ENCODE data around the gene CEP170B.

- TF ChIP-seq YY1 (IDR thresholded peaks at IDR 0.05; ENCODE audit: insufficient read depth, insufficient read length) (no peak), SUZ12 (IDR thresholded peaks at IDR 0.05; ENCODE audit: extremely low read depth, insufficient read depth, insufficient read length) (no peak), ZNF274 (IDR thresholded peaks at IDR 0.05; ENCODE audit: low read depth, low read length) (no peak)
These were observed 46.9 kb upstream of the CEP170B start for GRCh38 chr14:104817930-104818713.
